Retina (tissue), 1 donor: ENCODE data around the gene NDNF.

ENCODE experiments used
- DNase-seq: peaks from one replicate; pipeline ENCODE4 v3.0.0-alpha.2; 2016

NDNF gene

DNA sequence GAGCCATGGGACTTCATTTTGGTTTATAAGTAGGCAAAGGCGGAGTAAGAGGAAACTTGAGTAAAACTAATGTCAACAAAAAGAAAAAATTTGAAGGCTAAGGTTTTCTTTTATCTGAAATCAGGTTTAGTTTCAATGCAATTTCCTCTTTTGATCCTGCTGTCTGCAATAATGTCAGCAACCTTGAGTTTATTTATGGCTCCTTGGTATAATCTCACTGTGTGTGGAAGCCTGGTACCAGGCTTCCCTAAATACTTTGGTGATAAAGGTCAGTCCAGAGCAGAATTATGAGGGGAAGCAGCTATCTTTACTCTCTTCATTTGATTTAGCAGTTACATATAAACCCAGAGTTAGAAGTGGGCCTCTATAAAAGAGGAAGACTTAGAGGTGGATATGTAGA lies 57.8 kb downstream of the NDNF start:
- DNase-seq: no peak

DNA sequence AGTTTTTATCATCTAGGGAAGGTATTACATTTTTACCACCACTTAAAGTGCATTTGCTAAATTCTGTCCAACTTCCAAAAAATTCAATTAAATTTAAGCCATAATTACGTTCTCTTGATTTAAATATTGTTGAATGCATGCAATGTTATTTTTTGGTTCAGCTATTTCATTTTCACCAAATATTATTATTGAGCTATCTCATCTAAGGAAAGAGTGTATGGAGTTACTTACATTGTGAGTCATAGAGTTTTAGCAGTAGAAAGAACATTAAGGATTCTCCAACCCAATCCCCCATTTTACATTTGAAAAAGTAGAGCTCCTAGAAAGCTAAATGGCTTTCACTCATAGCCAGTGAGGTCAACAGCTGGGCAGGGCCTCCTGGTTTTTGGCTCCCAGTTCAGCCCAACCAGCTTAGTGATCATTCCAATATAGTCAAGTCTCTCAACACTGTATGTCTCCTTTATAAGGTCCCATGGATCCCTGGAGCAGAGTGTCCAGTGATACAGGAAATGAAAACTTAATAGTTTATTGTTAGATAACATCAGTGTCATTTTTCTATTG lies 60.5 kb downstream of the NDNF start:
- DNase-seq: no peak

DNA sequence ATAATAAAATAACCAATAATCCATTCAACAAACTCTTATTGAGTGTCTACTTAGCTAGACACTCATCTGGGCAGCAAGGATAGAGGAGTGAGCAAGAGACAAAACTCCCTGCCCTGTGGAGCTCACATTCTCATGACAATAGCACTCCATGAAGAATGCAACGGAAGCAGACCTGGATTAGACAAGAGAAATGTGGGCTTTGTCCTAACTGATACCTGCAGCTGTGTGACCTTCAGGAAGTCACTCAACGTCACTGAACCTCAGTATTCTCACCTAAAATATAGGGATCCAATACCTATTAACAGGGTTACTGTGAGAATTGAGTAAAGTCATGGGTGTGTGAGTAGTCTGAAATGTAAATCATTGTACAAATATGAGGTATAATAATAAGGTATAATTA lies 61.2 kb downstream of the NDNF start:
- no peak for DNase-seq

DNA sequence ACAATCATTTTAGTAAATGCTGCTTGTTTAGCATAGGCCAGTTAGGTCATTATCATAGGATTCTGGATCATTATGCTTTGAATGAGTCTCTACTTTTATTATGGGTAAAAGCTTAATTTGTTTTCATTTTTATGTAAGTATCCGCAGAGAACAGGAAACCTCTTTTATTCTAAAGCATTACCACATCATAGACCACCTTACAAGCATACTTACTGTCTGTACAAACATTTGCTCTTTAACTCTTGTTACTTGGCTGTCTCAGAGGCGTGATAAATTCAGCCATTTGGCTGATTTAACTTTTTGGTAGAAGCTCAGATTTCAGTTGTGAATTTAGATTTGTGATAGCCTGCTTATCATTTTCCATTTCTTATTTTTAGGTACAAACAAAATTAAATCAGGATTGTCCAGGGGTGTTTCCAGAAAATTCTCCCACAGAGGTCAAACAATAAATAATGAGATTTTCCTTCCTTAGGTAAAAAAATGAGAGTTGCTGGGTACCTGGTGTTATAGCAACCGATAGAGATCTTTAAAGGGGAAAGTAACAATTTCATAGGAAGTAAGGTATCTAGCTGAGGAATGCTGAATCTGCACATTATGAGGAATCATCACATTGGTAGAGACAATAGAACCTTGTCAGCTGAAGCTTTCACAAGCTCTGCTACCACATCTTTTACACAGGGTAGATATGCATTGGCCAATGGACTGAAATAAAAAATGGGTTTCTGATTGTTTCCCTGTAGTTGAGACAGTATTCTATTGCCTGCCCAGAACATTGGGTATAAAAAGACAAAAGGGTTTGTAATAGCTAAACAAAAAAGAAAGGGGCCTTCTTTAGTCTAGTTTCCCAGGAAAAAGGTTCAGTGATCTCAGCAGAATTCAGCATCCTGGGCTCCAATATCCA lies 62.5 kb downstream of the NDNF start:
- no peak for DNase-seq

DNA sequence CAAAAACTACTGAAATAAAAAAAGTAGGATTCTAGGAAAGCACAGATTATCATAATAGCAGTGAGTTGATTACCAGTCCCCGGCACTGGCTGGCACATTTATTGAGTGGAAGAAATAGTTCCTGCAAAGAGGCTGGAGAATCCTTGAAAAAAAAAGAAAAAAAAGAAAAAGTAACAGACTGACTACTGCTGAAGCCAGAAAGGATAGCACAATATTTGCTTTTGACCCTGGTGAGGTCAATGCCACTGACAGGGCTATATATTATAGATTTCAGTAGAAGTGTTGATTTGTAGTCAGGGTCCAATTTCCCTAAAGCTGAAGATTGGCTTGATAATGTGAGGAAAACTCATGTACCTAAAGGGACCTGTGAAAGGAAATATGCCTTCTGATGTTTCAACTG lies 64.7 kb downstream of the NDNF start:
- no peak for DNase-seq

DNA sequence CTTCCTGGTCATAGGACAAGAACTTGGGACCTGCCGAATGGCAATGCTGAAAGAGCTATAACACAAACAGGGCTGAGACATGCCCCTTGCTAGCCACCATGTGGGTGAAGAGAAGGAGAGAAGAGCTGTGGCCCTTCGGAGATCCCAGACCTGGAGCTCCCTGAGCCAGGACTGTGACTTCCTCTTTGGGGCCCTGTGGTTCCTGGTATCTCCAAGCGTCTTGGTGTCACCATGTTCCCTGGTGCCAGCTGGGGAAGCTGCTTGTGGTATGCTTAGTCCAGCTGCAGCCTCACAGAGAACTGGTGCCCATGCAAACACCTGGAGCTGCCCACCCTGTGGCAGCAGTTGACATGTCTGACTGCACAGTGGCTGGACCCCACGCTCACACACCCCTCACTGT lies 68.5 kb downstream of the NDNF start:
- no peak for DNase-seq

DNA sequence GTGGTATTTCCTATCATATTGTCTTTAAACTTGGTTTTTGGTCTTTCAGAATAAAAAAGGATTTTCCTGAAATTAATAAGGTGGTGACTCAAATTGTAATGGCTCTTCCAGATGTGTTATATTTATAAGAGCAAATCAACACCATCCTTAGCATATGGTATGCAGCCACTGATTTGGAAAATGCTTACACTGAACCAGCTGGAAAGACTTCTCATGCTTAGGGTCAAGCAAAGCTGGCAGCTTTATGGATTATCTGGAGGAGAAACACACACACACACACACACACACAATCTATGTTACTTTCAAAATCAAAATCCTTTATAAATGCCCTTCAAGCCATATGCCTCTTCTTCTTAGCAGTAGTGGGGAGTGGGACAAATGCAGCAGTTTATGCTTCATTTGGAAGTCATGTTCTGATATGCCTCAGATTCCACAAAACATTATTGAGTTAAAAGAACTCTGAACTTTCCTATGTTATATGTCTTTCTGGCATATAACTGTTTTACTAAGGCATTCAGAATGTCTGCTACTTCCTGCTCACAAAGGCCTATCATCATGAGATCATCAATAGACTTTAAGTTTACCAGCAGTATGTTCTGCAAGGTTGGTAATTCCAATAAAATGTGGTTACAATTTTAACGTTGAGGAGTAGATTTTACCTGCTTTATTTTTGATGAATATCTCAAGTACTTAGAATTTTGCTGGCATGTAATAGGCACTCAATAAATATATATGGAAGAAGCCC lies 76.9 kb downstream of the NDNF start:
- DNase-seq: no peak

DNA sequence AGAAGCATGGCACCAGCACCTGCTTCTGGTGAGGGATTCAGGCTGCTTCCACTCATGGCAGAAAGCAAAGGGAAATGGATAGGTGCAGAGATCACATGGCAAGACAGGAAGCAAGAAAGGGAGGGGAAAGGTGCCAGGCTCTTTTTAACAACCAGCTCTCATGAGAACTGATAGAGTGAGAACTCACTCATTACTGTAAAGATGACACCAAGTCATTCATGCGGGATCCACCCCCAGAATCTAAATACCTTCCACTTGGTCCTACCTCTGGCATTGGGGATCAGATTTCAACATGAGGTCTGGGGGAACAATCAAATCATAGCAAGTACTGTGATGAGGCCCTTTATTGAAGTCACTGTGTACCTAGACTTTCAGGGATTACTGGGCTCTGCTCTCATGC lies 77.8 kb downstream of the NDNF start:
- DNase-seq: no peak

DNA sequence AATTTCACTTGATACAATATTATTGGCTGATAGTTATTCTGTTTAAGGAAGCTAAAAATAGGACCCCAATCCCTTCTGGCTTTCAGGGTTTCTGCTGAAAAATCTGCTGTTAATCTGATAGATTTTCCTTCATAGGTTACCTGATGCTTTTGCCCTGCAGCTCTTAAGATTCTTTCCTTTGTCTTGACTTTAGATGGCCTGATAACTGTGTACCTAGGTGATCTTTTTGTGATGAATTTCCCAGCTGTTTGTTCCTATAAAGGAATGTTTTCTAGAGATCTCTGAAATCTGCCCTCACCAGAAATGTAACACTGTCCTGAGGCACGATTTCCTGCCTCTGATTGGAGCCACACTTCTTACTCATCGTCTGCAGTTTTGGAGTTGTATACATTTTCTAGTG lies 80.5 kb downstream of the NDNF start:
- no peak for DNase-seq

DNA sequence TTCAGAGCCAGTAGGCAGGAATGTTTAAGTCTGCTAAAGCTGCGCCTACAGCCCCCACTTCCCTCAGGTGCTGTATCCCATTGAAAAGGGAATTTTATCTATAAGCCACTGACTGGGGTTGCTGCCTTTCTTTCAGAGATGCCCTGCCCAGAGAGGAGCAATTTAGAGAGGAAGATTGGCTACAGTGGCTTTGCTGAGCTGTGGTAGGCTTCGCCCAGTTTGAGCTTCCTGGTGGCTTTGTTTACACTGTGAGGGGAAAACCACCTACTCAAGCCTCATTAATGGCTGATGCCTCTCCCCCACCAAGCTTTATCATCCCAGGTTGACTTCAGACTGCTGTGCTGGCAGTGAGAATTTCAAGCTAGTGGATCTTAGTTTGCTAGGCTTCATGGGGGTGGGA lies 82.1 kb downstream of the NDNF start:
- DNase-seq: no peak
